ENCODE measurements around the gene BAIAP2. TPM values are rescaled to one million over a fixed set of nuclear protein-coding genes. Genes with fewer than 3 reads are reported as not detected.

Gene BAIAP2
- total and polyA plus RNA-seq, 2 of the 13 experiments (the other 11 are each of a cell fraction or from before 2014, with no cell fraction given): 22.5 to 24.0 TPM

DNA sequence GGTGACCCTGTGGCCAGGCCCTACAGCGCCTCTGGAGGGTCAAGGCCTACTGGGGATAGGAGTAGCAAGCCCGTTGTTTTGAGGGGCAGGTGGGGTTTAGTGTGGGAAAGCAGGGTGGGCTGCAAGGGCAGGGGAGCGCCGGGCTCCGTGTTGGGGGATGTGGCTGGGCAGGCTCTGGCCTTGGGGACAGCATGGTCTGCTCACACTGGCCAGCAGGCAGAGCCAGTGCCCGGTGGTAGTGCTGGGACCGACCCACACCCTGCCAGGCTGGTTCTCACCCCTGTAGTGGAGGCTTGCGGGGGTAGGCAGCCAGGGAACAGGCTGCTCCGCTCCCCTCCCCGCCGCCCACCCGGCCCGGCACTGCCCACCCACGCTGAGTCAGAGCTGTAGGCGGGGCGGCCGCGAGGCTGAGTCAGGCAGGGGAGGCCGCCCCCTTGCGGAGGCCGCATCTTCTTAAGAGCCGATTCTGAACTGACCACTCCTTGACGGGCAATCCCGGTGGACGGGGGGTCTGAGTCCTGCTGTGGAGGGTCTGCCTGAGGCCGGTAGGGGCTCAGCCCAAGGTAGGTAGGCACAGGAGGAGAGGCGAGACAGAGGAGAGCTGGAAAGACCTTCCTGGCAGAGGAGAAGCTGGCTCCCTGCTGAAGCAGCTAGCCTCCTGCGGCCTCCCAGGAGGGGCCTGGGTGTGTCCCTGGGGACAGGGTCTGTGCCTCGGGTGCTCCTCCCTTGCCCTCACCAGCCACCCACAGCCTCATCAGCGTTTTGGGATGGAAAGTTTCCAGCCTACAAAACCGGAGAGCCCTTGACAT is 62.4 kb downstream of the BAIAP2 start (continued):
- TF ChIP-seq, protein P1, sequence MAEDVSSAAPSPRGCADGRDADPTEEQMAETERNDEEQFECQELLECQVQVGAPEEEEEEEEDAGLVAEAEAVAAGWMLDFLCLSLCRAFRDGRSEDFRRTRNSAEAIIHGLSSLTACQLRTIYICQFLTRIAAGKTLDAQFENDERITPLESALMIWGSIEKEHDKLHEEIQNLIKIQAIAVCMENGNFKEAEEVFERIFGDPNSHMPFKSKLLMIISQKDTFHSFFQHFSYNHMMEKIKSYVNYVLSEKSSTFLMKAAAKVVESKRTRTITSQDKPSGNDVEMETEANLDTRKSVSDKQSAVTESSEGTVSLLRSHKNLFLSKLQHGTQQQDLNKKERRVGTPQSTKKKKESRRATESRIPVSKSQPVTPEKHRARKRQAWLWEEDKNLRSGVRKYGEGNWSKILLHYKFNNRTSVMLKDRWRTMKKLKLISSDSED (CRISPR knock-in tag; IDR thresholded peaks at IDR 0.05): no peak
- TF ChIP-seq, protein P2, sequence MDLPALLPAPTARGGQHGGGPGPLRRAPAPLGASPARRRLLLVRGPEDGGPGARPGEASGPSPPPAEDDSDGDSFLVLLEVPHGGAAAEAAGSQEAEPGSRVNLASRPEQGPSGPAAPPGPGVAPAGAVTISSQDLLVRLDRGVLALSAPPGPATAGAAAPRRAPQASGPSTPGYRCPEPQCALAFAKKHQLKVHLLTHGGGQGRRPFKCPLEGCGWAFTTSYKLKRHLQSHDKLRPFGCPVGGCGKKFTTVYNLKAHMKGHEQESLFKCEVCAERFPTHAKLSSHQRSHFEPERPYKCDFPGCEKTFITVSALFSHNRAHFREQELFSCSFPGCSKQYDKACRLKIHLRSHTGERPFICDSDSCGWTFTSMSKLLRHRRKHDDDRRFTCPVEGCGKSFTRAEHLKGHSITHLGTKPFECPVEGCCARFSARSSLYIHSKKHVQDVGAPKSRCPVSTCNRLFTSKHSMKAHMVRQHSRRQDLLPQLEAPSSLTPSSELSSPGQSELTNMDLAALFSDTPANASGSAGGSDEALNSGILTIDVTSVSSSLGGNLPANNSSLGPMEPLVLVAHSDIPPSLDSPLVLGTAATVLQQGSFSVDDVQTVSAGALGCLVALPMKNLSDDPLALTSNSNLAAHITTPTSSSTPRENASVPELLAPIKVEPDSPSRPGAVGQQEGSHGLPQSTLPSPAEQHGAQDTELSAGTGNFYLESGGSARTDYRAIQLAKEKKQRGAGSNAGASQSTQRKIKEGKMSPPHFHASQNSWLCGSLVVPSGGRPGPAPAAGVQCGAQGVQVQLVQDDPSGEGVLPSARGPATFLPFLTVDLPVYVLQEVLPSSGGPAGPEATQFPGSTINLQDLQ (CRISPR knock-in tag; IDR thresholded peaks at IDR 0.05): no peak
- TF ChIP-seq SP5 (CRISPR knock-in tag; IDR thresholded peaks at IDR 0.05; ENCODE audit: borderline replicate concordance, low read depth): peak; percentile 87
- TF ChIP-seq ZNF569 (CRISPR knock-in tag; IDR thresholded peaks at IDR 0.05; ENCODE audit: borderline replicate concordance): no peak
- TF ChIP-seq MEIS2 (CRISPR knock-in tag; IDR thresholded peaks at IDR 0.05): no peak; the same call in 1 of the 2 replicates
- TF ChIP-seq, protein P3, sequence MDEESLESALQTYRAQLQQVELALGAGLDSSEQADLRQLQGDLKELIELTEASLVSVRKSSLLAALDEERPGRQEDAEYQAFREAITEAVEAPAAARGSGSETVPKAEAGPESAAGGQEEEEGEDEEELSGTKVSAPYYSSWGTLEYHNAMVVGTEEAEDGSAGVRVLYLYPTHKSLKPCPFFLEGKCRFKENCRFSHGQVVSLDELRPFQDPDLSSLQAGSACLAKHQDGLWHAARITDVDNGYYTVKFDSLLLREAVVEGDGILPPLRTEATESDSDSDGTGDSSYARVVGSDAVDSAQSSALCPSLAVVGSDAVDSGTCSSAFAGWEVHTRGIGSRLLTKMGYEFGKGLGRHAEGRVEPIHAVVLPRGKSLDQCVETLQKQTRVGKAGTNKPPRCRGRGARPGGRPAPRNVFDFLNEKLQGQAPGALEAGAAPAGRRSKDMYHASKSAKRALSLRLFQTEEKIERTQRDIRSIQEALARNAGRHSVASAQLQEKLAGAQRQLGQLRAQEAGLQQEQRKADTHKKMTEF (CRISPR knock-in tag; IDR thresholded peaks at IDR 0.05): peak; percentile 73
- TF ChIP-seq TBL1XR1 (IDR thresholded peaks at IDR 0.05; ENCODE audit: borderline replicate concordance, low read length, partially characterized antibody): no peak
- TF ChIP-seq, protein P4, sequence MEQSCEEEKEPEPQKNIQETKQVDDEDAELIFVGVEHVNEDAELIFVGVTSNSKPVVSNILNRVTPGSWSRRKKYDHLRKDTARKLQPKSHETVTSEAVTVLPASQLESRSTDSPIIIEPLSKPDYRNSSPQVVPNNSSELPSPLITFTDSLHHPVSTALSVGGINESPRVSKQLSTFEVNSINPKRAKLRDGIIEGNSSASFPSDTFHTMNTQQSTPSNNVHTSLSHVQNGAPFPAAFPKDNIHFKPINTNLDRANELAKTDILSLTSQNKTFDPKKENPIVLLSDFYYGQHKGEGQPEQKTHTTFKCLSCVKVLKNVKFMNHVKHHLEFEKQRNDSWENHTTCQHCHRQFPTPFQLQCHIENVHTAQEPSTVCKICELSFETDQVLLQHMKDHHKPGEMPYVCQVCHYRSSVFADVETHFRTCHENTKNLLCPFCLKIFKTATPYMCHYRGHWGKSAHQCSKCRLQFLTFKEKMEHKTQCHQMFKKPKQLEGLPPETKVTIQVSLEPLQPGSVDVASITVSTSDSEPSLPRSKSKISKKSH (CRISPR knock-in tag; IDR thresholded peaks at IDR 0.05; ENCODE audit: borderline replicate concordance): peak; percentile 13; the same call in 1 of the 2 replicates
- TF ChIP-seq SP2 (CRISPR knock-in tag; IDR thresholded peaks at IDR 0.05): no peak
- no peak for TF ChIP-seq ZBTB42 (CRISPR knock-in tag; IDR thresholded peaks at IDR 0.05)
- TF ChIP-seq, protein P5, sequence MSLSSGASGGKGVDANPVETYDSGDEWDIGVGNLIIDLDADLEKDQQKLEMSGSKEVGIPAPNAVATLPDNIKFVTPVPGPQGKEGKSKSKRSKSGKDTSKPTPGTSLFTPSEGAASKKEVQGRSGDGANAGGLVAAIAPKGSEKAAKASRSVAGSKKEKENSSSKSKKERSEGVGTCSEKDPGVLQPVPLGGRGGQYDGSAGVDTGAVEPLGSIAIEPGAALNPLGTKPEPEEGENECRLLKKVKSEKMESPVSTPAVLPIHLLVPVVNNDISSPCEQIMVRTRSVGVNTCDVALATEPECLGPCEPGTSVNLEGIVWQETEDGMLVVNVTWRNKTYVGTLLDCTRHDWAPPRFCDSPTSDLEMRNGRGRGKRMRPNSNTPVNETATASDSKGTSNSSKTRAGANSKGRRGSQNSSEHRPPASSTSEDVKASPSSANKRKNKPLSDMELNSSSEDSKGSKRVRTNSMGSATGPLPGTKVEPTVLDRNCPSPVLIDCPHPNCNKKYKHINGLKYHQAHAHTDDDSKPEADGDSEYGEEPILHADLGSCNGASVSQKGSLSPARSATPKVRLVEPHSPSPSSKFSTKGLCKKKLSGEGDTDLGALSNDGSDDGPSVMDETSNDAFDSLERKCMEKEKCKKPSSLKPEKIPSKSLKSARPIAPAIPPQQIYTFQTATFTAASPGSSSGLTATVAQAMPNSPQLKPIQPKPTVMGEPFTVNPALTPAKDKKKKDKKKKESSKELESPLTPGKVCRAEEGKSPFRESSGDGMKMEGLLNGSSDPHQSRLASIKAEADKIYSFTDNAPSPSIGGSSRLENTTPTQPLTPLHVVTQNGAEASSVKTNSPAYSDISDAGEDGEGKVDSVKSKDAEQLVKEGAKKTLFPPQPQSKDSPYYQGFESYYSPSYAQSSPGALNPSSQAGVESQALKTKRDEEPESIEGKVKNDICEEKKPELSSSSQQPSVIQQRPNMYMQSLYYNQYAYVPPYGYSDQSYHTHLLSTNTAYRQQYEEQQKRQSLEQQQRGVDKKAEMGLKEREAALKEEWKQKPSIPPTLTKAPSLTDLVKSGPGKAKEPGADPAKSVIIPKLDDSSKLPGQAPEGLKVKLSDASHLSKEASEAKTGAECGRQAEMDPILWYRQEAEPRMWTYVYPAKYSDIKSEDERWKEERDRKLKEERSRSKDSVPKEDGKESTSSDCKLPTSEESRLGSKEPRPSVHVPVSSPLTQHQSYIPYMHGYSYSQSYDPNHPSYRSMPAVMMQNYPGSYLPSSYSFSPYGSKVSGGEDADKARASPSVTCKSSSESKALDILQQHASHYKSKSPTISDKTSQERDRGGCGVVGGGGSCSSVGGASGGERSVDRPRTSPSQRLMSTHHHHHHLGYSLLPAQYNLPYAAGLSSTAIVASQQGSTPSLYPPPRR (CRISPR knock-in tag; IDR thresholded peaks at IDR 0.05; ENCODE audit: borderline replicate concordance): no peak
- no peak for TF ChIP-seq ZNF496 (CRISPR knock-in tag; IDR thresholded peaks at IDR 0.05; ENCODE audit: insufficient replicate concordance)
- TF ChIP-seq, protein P6, sequence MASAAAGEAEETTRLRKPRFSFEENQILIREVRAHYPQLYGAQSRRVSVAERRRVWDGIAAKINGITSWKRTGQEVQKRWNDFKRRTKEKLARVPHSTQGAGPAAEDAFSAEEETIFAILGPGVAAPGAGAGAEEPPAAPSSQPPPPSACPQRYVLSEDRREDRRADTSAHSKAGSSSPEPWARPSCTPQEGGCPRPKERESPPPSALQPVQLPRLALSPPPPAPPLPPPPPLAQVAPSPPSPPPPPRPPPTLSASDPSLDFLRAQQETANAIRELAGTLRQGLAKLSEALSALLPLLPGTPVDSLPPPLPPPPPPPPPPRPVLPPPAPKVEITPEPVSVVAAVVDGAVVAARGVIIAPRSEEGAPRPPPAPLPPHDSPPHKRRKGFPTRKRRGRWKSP (CRISPR knock-in tag; IDR thresholded peaks at IDR 0.05): no peak; the same call in 1 of the 2 replicates
- no peak for TF ChIP-seq SRSF1 (optimal IDR thresholded peaks at IDR 0.05; ENCODE audit: low read depth, low read length)
